HCT116 (cell line): ENCODE data around the gene ZNF239. TPM values are rescaled to one million over a fixed set of nuclear protein-coding genes. Genes with fewer than 3 reads are reported as not detected.
"Not testable (repeated sequence)": the region's sequence is repeated elsewhere in the genome, so short reads cannot be mapped to it uniquely, and the experiment has no call there.

Experiments used
- ATAC-seq: fragments of 200-7000 bp; cut with Tn5 transposase; 2 replicates; pipeline ENCODE4 v1.9.1; 2020; ENCODE audit warnings: mild to moderate bottlenecking, moderate library complexity
- BruUV-seq: library from RNA; stranded (reverse); fragments of 400-500 nt; replicated peaks from 2 replicates; lab custom pipeline; 2021; lab: Mats Ljungman, UMichigan
- CTCF ChIA-PET: fragments of 300-600 bp; sonication (Branson Sonifier 250); formaldehyde crosslinking; loops from one replicate; lab custom pipeline; 2021; ENCODE audit warnings: antibody characterized with exemption; lab: Charles Lee
- POLR2A ChIA-PET: fragments of 300-600, 350-600 bp; sonication (Branson Sonifier 250); formaldehyde crosslinking; loops from one replicate; lab custom pipeline; 2021; ENCODE audit warnings: antibody characterized with exemption; lab: Charles Lee
- RAD21 ChIA-PET, 2 experiments: fragments of 300-600 bp; sonication (Branson Sonifier 250); formaldehyde crosslinking; loops; one replicate each; lab custom pipeline; 2023; ENCODE audit warnings: low total read pairs in 2 of 2; ENCODE audit not compliant: uncharacterized antibody in 2 of 2, unreplicated experiment in 2 of 2, low non-redundant PET in 1 of 2; lab: Charles Lee
- DNase-seq: peaks from one replicate; pipeline ENCODE4 v3.0.0-alpha.2; 2010; ENCODE audit warnings: low read depth, low spot score
- H2AFZ ChIP-seq: fragments of 200-600 bp; shearing (Covaris generic), sonication (generic); 2 replicates; pipeline ENCODE4 v1.6.1; 2017; ENCODE audit warnings: low read depth, mixed run types, mixed read lengths, antibody characterized with exemption, low read length; ENCODE audit not compliant: poor library complexity, severe bottlenecking
- H3K27ac ChIP-seq: 2 replicates; pipeline ENCODE4 v1.5.1; 2012; ENCODE audit warnings: low read depth, low read length
- H3K27me3 ChIP-seq: fragments of 200-600 bp; sonication (generic); 2 replicates; pipeline ENCODE4 v1.6.1; 2016; ENCODE audit warnings: mixed run types, low read length, mixed read lengths; ENCODE audit not compliant: insufficient read depth
- H3K36me3 ChIP-seq, 2 experiments: fragments of 200-500 bp in 1 of 2; fragments of 200-600 bp in 1 of 2; sonication (Bioruptor generic) in 1 of 2; sonication (generic) in 1 of 2; 2 replicates each; pipeline versions ENCODE4 v1.5.1 to v1.6.1; 2014 to 2016; ENCODE audit warnings: low read length in 2 of 2, inconsistent platforms in 1 of 2, mixed read lengths in 1 of 2, mixed run types in 1 of 2; ENCODE audit not compliant: insufficient read depth in 2 of 2, control insufficient read depth in 1 of 2
- H3K4me1 ChIP-seq, 2 experiments: fragments of 200-600 bp in 1 of 2; sonication (generic) in 1 of 2; 2 replicates each; pipeline versions ENCODE4 v1.5.1 to v1.6.1; 2012 to 2017; ENCODE audit warnings: low read length in 2 of 2, inconsistent platforms in 1 of 2, mild to moderate bottlenecking in 1 of 2, mixed read lengths in 1 of 2, mixed run types in 1 of 2, moderate library complexity in 1 of 2; ENCODE audit not compliant: insufficient read depth in 2 of 2, control insufficient read depth in 1 of 2
- H3K4me2 ChIP-seq: fragments of 200-600 bp; sonication (generic); 2 replicates; pipeline ENCODE4 v1.6.1; 2017; ENCODE audit warnings: mixed run types, low read length, mixed read lengths
- H3K4me3 ChIP-seq, 2 experiments: fragments of 200-600 bp in 1 of 2; sonication (generic) in 1 of 2; replicated peaks in 1 of 2; 2 replicates each; pipeline ENCODE4 v1.5.1; 2011 to 2016; ENCODE audit warnings: low read length in 2 of 2, control low read depth in 1 of 2, low read depth in 1 of 2, mild to moderate bottlenecking in 1 of 2, mixed read lengths in 1 of 2, mixed run types in 1 of 2
- H3K79me2 ChIP-seq: fragments of 200-600 bp; sonication (generic); 2 replicates; pipeline ENCODE4 v1.6.1; 2017; ENCODE audit warnings: mild to moderate bottlenecking, mixed run types, low read length, moderate library complexity, mixed read lengths; ENCODE audit not compliant: insufficient read depth
- H3K9ac ChIP-seq: fragments of 200-600 bp; sonication (generic); 2 replicates; pipeline ENCODE4 v1.6.1; 2016; ENCODE audit warnings: low read length, mixed read lengths
- H3K9me2 ChIP-seq: fragments of 200-600 bp; sonication (generic), shearing (Covaris generic); 2 replicates; pipeline ENCODE4 v1.6.1; 2017; ENCODE audit warnings: mixed run types, mild to moderate bottlenecking, moderate library complexity; ENCODE audit not compliant: insufficient read depth
- H3K9me3 ChIP-seq, 2 experiments: fragments of 200-500 bp in 1 of 2; fragments of 200-600 bp in 1 of 2; sonication (Bioruptor generic) in 1 of 2; sonication (generic) in 1 of 2; 2 replicates each; pipeline ENCODE4 v1.6.1; 2014 to 2017; ENCODE audit warnings: low read length in 2 of 2, mixed read lengths in 2 of 2, inconsistent platforms in 1 of 2, low read depth in 1 of 2, mild to moderate bottlenecking in 1 of 2, mixed run types in 1 of 2, moderate library complexity in 1 of 2; ENCODE audit not compliant: control insufficient read depth in 1 of 2, insufficient read depth in 1 of 2
- H4K20me1 ChIP-seq: fragments of 200-600 bp; sonication (generic), shearing (Covaris generic); 2 replicates; pipeline ENCODE4 v1.6.1; 2017; ENCODE audit warnings: mixed run types, mild to moderate bottlenecking, moderate library complexity; ENCODE audit not compliant: insufficient read depth
- CBX3 ChIP-seq: IDR thresholded peaks from 2 replicates; pipeline ENCODE4 v1.6.1; 2012; ENCODE audit warnings: low read depth
- CEBPB ChIP-seq: IDR thresholded peaks from 2 replicates; pipeline ENCODE4 v1.6.1; 2012; ENCODE audit warnings: low read depth
- EZH2phosphoT487 ChIP-seq: fragments of 200-600 bp; IDR thresholded peaks from 2 replicates; pipeline ENCODE4 v1.6.1; 2018; ENCODE audit warnings: antibody characterized with exemption, borderline replicate concordance
- JUND ChIP-seq: IDR thresholded peaks from 2 replicates; pipeline ENCODE4 v1.6.1; 2012
- POLR2A ChIP-seq: IDR thresholded peaks from 2 replicates; pipeline ENCODE4 v1.7.0; 2011; ENCODE audit warnings: borderline replicate concordance; ENCODE audit not compliant: insufficient read depth, insufficient read length; ENCODE audit errors: extremely low read depth
- SIN3A ChIP-seq: IDR thresholded peaks from 2 replicates; pipeline ENCODE4 v1.6.1; 2012; ENCODE audit warnings: low read depth
- SRF ChIP-seq: IDR thresholded peaks from 2 replicates; pipeline ENCODE4 v1.6.1; 2012; ENCODE audit warnings: low read depth
- ZFX ChIP-seq: fragments of 450-650 bp; IDR thresholded peaks from 2 replicates; pipeline ENCODE4 v1.6.1; 2017
- ZNF274 ChIP-seq: fragments of 200-500 bp; sonication (Bioruptor generic); IDR thresholded peaks from 2 replicates; pipeline ENCODE4 v1.6.1; 2014; ENCODE audit warnings: mild to moderate bottlenecking, low read depth, low read length, inconsistent platforms
- intact Hi-C: fragments of 100-400 bp; cut with micrococcal nuclease; formaldehyde crosslinking; loops from 2 replicates; pipeline ENCODE4 v1.10.0; 2022
- total RNA-seq: library from RNA; stranded (reverse); gene quantifications from one replicate; pipeline ENCODE4 v1.2.1, GENCODE V29; 2021; ENCODE audit not compliant: unreplicated experiment
- TF ChIP-seq, protein P1 (sequence below): IDR thresholded peaks from 2 replicates; pipeline ENCODE4 v1.6.1; 2011; ENCODE audit warnings: mild to moderate bottlenecking, low read length, moderate library complexity; ENCODE audit not compliant: insufficient replicate concordance; ENCODE audit errors: extremely low read depth
- TF ChIP-seq, protein P2 (sequence below): IDR thresholded peaks from 2 replicates; pipeline ENCODE4 v1.6.1; 2012; ENCODE audit warnings: low read depth
- TF ChIP-seq, protein P3 (sequence below): IDR thresholded peaks from 2 replicates; pipeline ENCODE4 v1.6.1; 2012
- TF ChIP-seq, protein P4 (sequence below), 3 experiments: fragments of 200-600 bp in 1 of 3; sonication (generic) in 1 of 3; IDR thresholded peaks in 2 of 3; conservative IDR thresholded peaks in 1 of 3; 2 replicates each; pipeline ENCODE4 v1.5.1; 2012 to 2017; ENCODE audit warnings: low read depth in 2 of 3, low read length in 2 of 3, antibody characterized with exemption in 1 of 3, borderline replicate concordance in 1 of 3, control low read depth in 1 of 3, mild to moderate bottlenecking in 1 of 3, mixed read lengths in 1 of 3, mixed run types in 1 of 3, moderate library complexity in 1 of 3; ENCODE audit not compliant: insufficient read depth in 1 of 3

ZNF239 gene
- total RNA-seq, 1 experiment from 2014 or later, result 4.4 TPM

DNA sequence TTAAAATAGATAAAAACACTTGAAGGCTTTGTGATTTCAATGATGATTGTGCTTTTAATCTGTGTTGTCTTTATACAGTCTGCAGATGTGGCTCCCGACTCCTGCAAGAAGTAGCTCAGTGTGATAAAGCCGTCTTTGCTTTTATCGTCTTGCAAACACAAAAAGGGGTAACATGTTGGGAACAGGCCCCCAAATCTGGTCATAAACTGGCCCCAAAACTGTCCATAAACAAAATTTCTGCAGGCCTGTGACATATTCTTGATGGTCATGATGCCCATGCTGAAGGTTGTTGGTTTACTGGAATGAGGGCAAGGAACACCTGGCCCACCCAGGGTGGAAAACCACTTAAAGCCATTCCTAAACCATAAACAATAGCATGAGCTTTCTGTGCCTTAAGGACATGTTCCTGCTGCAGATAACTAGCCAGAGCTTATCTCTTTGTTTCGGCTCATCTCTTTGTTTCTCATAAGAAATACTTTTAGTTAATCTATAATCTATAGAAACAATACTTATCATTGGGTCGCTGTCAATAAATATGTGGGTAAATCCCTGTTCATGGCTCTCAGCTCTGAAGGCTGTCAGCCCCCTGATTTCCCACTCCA is 17.0 kb upstream of the ZNF239 start:
- H2AFZ ChIP-seq, result no peak overlapping the region
- no peaks in the 10 kb centered on the region for H3K36me3 ChIP-seq
- no peaks in the 10 kb centered on the region for H3K79me2 ChIP-seq
- DNase-seq (no peak), ATAC-seq (no peak)
- TF ChIP-seq, protein P1, sequence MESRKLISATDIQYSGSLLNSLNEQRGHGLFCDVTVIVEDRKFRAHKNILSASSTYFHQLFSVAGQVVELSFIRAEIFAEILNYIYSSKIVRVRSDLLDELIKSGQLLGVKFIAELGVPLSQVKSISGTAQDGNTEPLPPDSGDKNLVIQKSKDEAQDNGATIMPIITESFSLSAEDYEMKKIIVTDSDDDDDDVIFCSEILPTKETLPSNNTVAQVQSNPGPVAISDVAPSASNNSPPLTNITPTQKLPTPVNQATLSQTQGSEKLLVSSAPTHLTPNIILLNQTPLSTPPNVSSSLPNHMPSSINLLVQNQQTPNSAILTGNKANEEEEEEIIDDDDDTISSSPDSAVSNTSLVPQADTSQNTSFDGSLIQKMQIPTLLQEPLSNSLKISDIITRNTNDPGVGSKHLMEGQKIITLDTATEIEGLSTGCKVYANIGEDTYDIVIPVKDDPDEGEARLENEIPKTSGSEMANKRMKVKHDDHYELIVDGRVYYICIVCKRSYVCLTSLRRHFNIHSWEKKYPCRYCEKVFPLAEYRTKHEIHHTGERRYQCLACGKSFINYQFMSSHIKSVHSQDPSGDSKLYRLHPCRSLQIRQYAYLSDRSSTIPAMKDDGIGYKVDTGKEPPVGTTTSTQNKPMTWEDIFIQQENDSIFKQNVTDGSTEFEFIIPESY, result no peak
- no peak for TF ChIP-seq CBX3
- TF ChIP-seq SIN3A, result no peak
- TF ChIP-seq, protein P2, sequence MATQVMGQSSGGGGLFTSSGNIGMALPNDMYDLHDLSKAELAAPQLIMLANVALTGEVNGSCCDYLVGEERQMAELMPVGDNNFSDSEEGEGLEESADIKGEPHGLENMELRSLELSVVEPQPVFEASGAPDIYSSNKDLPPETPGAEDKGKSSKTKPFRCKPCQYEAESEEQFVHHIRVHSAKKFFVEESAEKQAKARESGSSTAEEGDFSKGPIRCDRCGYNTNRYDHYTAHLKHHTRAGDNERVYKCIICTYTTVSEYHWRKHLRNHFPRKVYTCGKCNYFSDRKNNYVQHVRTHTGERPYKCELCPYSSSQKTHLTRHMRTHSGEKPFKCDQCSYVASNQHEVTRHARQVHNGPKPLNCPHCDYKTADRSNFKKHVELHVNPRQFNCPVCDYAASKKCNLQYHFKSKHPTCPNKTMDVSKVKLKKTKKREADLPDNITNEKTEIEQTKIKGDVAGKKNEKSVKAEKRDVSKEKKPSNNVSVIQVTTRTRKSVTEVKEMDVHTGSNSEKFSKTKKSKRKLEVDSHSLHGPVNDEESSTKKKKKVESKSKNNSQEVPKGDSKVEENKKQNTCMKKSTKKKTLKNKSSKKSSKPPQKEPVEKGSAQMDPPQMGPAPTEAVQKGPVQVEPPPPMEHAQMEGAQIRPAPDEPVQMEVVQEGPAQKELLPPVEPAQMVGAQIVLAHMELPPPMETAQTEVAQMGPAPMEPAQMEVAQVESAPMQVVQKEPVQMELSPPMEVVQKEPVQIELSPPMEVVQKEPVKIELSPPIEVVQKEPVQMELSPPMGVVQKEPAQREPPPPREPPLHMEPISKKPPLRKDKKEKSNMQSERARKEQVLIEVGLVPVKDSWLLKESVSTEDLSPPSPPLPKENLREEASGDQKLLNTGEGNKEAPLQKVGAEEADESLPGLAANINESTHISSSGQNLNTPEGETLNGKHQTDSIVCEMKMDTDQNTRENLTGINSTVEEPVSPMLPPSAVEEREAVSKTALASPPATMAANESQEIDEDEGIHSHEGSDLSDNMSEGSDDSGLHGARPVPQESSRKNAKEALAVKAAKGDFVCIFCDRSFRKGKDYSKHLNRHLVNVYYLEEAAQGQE, result no peak
- TF ChIP-seq, protein P3, sequence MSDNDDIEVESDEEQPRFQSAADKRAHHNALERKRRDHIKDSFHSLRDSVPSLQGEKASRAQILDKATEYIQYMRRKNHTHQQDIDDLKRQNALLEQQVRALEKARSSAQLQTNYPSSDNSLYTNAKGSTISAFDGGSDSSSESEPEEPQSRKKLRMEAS, result no peak
- no peak for TF ChIP-seq EZH2phosphoT487
- TF ChIP-seq SRF, result no peak
- no peak for TF ChIP-seq ZFX
- TF ChIP-seq CEBPB, result no peak
- no peak for TF ChIP-seq POLR2A
- no peak for TF ChIP-seq JUND
- TF ChIP-seq, protein P4, sequence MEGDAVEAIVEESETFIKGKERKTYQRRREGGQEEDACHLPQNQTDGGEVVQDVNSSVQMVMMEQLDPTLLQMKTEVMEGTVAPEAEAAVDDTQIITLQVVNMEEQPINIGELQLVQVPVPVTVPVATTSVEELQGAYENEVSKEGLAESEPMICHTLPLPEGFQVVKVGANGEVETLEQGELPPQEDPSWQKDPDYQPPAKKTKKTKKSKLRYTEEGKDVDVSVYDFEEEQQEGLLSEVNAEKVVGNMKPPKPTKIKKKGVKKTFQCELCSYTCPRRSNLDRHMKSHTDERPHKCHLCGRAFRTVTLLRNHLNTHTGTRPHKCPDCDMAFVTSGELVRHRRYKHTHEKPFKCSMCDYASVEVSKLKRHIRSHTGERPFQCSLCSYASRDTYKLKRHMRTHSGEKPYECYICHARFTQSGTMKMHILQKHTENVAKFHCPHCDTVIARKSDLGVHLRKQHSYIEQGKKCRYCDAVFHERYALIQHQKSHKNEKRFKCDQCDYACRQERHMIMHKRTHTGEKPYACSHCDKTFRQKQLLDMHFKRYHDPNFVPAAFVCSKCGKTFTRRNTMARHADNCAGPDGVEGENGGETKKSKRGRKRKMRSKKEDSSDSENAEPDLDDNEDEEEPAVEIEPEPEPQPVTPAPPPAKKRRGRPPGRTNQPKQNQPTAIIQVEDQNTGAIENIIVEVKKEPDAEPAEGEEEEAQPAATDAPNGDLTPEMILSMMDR (IDR thresholded peaks at IDR 0.05 in 2 of 3, conservative IDR thresholded peaks at IDR 0.05 in 1 of 3; ENCODE audit: borderline replicate concordance in 1 of 3, insufficient read depth in 1 of 3, low read depth in 2 of 3, low read length in 2 of 3), result no peak
- TF ChIP-seq ZNF274, result no peak
- H3K27me3 ChIP-seq, result no peaks in the 10 kb centered on the region
- POLR2A ChIA-PET, result no interaction called here
- H3K4me1 ChIP-seq, result no peaks in the 10 kb centered on the region
- CTCF ChIA-PET, result no interaction called here
- no peak overlapping the region for H3K9ac ChIP-seq
- H3K4me3 ChIP-seq, result no peak overlapping the region
- intact Hi-C loops, result no loop called here
- no peaks in the 10 kb centered on the region for H3K9me2 ChIP-seq
- RAD21 ChIA-PET, result no interaction called here
- no peaks in the 10 kb centered on the region for H4K20me1 ChIP-seq
- H3K4me2 ChIP-seq, result no peak overlapping the region
- BruUV-seq, result no TSS peak
- no peak overlapping the region for H3K27ac ChIP-seq
- no peaks in the 10 kb centered on the region; a peak in 1 of 4 replicates for H3K9me3 ChIP-seq

DNA sequence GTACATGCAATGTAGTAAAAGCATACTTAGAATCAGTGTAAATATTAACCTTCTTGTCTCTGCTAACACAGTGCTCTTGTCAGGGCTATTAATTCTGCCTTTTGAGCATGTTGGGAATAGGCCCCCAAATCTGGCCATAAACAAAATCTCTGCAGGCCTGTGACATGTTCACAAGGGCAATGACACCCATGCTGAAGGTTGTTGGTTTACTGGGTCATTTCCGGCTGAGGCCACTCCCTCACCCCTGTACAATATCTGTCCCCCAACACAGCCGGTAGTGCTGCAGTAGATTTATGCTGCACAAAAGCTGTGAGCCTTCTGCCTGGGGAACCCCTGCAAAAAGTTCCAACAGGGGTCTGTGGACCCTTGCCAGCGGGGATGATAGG is 12.3 kb upstream of the ZNF239 start:
- CTCF ChIA-PET, H3K79me2 ChIP-seq, H3K27me3 ChIP-seq, DNase-seq, H3K36me3 ChIP-seq, ATAC-seq, H3K9me2 ChIP-seq, H4K20me1 ChIP-seq, H3K4me2 ChIP-seq, H3K4me1 ChIP-seq, H2AFZ ChIP-seq, H3K9me3 ChIP-seq, POLR2A ChIA-PET, H3K9ac ChIP-seq, H3K27ac ChIP-seq, intact Hi-C loops, H3K4me3 ChIP-seq, BruUV-seq, RAD21 ChIA-PET: not testable (repeated sequence)
